Measurements from ENCODE around the gene MMP24.
"Not testable (repeated sequence)": the region's sequence is repeated elsewhere in the genome, so short reads cannot be mapped to it uniquely, and the experiment has no call there.

MMP24 gene

DNA sequence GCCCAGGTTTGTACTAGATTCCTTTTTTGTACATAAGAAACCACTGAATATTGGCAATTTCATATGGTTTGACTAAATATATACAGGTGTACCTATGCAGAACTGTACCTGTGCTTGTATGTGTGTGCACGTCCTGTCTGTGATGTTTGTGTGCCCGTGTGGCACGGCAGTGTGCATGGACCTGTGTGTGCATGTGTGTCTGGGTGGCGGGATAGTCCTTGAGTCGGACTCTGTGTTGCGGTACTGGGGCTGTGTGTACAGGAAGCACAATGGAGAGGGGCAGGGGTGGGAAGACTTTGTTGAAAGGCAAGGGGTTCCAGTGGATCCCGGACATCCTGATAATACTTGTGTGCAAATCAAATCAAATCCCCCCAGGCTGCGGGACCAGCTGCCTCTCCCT lies 69.2 kb downstream of the MMP24 start:
- DNase-seq: no peak

GRCh38 chr20:35296101-35296554 lies 69.6 kb downstream of the MMP24 start:
- no peak for DNase-seq

DNA sequence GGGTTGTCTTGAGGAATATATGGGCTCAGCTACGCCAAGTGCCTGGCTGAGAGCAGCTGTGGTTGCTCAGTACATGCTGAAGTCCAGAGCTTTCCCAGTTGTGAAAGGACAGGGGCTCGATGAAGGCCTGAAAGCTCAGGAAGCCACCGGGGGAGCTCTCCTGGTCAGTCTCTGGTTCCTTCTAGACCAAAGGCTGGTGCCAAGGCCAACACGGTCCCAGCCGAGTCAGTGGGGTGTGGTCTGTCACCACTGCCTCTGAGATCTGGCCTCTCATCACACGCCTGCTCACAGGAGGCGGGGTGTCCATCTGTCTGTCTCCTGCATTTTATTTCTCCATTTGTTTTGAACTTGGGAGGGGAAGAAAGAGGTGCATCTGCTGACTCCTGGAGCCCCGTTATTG lies 70.7 kb downstream of the MMP24 start:
- no peak for DNase-seq

DNA sequence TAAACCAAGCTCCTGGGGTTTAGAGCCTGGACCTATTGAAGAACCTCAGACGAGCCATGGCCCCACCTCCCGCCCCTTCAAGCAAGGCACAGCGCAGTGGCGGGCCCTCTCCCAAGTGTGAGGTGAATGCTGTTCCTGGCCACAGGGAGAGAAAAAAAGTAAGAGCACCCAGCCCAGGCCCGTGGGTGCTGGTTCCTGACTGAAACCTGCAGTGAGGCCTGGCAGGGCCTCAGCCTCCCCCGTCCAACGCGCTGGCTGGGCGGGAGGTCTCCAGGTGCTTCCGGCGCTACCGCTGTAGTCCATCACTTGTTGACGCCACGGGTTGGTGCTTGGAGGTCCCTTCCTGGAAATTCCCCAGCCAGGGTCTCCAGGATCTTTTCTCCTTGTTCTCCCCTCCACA lies 71.2 kb downstream of the MMP24 start:
- DNase-seq: no peak

DNA sequence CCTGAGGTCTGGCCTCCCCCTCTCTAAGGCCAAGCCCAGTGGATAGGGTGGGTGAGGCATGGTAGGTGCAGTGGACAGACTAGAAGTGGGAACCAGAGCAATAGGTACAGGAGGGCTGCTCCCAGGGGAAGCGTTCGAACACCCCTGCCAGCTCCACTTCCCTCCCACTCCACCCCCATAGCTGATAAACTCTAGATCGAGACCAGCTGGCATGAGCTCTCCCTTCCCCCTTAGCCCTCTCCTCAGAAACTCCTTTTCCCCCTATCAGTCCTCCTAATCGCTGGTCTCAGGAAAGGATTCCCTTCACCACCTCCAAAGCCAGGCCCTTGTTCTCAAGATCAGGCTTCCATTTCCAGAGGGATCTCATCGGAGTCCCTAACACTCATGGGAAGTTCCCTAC lies 71.8 kb downstream of the MMP24 start:
- no peak for DNase-seq

GRCh38 chr20:35299780-35300179 lies 73.3 kb downstream of the MMP24 start:
- no peak for DNase-seq

DNA sequence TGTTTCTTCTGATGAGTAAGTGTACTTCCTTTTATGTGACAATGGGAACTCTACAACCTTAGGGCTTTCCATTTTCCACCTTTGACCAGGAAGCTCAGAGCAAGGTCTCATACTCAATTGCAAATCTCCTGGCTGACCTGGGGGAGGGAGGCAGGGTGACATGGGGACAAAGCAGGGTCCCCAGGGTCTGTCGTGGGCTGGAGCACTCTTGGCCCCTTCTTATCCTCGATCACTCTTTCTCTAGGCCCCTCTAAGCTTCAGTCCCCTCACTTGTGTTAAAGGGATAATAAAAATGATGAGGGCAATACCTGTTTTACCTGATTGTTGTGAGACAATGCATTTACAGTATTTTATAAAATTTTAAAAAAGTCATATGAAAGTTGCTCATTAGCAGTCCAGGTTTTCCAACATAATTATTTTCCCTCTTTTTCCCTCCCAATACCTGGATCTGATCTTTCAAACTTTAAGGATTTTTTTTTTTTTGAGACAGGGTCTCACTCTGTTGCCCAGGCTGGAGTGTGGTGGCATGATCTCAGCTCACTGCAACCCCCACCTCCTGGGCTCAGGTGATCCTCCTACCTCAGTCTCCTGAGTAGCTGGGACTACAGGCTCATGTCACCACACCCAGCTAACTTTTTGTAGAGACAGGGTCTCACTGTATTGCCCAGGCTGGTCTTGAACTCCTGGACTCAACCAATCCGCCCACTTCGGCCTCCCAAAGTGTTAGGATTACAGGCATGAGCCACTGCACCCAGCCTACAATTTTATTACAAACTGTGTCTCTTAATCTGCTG lies 74.2 kb downstream of the MMP24 start:
- no peak for DNase-seq

GRCh38 chr20:35301426-35301825 lies 74.9 kb downstream of the MMP24 start:
- DNase-seq: no peak

GRCh38 chr20:35302421-35303335 lies 76.2 kb downstream of the MMP24 start:
- DNase-seq: no peak

DNA sequence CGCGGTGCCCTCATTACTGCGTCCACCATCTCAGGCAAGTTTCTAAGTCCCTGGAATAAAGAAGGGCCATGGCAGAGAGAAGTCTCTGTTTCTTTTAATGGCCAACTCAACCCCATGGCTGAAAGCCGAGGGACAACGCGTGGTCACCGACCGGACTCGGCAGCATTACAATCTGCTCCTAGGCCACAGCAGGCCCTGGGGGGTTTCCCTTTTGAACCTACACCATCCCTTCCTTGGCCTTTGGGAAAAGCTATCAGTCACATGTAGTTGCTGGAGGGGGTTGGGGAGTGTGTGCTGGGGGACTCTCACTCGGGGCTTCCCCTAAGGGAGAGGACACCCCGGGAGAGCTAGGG lies 76.9 kb downstream of the MMP24 start:
- DNase-seq: no peak

GRCh38 chr20:35303735-35304491 lies 77.4 kb downstream of the MMP24 start:
- DNase-seq: peak; percentile 79

DNA sequence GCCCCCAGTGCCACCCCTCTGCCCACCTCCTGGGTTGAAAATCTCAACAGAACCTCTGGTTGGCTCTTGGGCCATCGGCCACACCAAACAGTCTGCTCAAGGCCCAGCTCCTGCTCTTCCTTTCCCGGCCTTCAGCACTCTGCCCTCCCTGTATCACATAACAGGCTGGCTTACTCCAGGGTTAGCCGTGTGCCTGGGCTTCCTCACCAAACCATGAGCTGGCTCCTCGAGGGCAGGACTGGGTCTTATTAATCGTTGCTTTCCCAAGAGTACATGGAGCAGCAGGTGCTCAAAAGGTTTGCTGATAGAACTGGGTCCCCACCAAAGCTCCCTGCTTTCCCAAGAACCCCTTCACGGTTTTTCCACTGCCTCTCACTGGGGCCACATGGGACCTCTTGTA lies 78.5 kb downstream of the MMP24 start:
- DNase-seq: no peak

DNA sequence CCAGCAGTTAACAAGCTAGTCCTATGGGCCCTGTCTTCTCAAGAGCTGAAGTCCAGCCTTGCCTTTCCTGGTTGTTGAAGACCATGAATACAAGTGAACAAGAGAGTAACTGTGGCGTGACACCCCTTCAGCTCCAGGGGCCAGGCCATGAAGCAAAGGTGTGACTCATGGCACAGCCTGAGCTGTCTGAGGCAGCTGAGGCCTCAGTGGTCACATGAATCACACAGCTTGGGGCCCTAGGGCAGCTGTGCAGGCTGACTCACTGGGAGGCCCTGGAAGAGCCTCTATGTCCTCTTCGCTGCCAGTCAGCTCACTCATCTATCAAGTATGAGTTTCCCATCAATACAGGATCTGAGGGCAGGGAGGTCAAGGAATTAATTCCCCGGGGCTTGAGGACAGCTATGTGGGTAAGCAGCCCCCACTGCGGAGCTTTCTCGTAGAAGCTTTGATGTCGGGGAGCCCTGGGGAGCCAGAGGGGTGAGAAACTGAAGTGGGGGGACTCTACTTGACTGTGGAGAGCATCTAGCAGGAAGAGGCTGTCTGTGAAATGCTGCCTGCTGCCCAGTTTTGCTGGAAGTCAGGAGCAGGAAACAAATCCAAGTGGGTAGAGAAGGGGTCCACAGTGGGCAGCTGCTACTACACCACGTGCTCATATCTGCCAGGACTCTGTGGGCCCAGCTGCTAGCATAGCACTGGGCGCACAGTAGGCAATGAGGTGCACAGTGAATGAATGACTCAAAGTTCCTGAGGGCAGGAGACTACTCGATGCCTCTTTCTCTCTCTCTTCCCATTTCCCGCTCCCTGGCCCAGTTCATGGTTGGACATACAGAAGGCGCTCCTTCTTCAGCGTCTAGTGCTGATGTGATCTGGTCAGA lies 79.4 kb downstream of the MMP24 start:
- no peak for DNase-seq

- DNase-seq: peak; percentile 22
Observed at GRCh38 chr20:35306931-35307517, 80.5 kb downstream of the MMP24 start.

GRCh38 chr20:35307666-35308653 lies 81.5 kb downstream of the MMP24 start:
- DNase-seq: no peak

GRCh38 chr20:35311409-35311808 lies 84.9 kb downstream of the MMP24 start:
- DNase-seq: no peak

DNA sequence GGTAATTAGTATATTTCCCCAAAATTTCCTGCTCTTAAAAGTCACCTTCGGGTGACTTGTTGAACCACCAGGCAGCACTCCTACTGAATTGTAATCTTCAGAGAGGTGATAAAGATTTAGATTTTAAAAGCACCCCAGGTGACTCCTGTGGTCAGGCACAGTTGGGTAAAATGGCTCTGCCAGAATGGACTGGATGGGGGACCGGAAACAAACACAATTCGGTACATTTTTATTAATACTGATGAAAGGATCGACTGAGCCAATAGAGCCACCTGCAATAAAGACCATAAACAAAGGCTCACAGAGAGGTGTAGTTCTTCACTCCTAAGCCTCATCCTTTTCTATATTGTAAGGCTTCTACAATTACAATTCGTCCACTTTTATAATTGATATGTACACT lies 85.3 kb downstream of the MMP24 start:
- no peak for DNase-seq

DNA sequence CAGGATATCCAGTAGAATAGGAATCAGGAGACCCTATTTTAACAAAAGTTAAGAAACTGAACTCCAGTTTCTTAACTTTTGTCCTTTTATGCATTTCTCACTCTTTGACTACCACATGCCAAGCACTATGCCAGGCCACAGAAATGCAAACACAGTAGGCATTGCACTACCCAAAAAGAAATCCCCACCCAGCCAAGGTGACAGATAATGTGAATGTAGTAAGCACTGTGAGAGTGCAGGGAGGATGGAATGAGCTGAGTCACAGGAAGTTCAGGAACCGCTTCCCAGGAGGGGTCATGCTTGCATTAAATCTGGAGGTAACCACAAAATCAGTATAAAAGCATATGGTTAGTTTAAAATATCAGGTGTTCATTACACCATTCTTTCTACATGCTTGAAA lies 85.8 kb downstream of the MMP24 start:
- no peak for DNase-seq

- DNase-seq: no peak
Observed at GRCh38 chr20:35314816-35315631, 88.5 kb downstream of the MMP24 start.

GRCh38 chr20:35315632-35316020 lies 89.1 kb downstream of the MMP24 start:
- not testable (repeated sequence) for DNase-seq

Measured in activated CD4-positive, alpha-beta T cell treated with anti-CD3 and anti-CD28 coated beads, Interleukin-2, amount 50 U/mL, for 1 hour (primary cell).